ENCODE measurements around the gene TM4SF20.

TM4SF20 gene

GRCh38 chr2:227326783-227327182, 52.3 kb downstream of the TM4SF20 start:
- no peak overlapping the region for H3K27ac ChIP-seq (replicated peaks)
- no peak for DNase-seq (ENCODE audit: low read depth in 1 of 2, low spot score in 1 of 2)
- H3K4me3 ChIP-seq (replicated peaks; ENCODE audit: insufficient read depth, low read length), result no peak overlapping the region
- no peak for TF ChIP-seq SPI1 (IDR thresholded peaks at IDR 0.05; ENCODE audit: borderline replicate concordance, low read depth)
- no peak for TF ChIP-seq CTCF (IDR thresholded peaks at IDR 0.05; ENCODE audit: insufficient read depth, low read length)
- no peak for TF ChIP-seq REST (IDR thresholded peaks at IDR 0.05; ENCODE audit: insufficient replicate concordance, low read depth)
- TF ChIP-seq POLR2AphosphoS5 (IDR thresholded peaks at IDR 0.05; ENCODE audit: low read depth), result no peak
- TF ChIP-seq GABPA (IDR thresholded peaks at IDR 0.05; ENCODE audit: low read depth), result no peak
- no peaks in the 10 kb centered on the region for H3K27me3 ChIP-seq (ENCODE audit: insufficient read depth, poor library complexity, severe bottlenecking)

GRCh38 chr2:227325839-227326195, 53.3 kb downstream of the TM4SF20 start:
- H3K27me3 ChIP-seq (ENCODE audit: insufficient read depth, poor library complexity, severe bottlenecking), result no peaks in the 10 kb centered on the region
- H3K4me3 ChIP-seq (replicated peaks; ENCODE audit: insufficient read depth, low read length), result peak overlapping the region; percentile 96
- DNase-seq (ENCODE audit: low read depth in 1 of 2, low spot score in 1 of 2), result peak; percentile 20 to 24
- TF ChIP-seq POLR2AphosphoS5 (IDR thresholded peaks at IDR 0.05; ENCODE audit: low read depth), result no peak
- no peak for TF ChIP-seq CTCF (IDR thresholded peaks at IDR 0.05; ENCODE audit: insufficient read depth, low read length)
- TF ChIP-seq REST (IDR thresholded peaks at IDR 0.05; ENCODE audit: insufficient replicate concordance, low read depth), result no peak
- no peak for TF ChIP-seq SPI1 (IDR thresholded peaks at IDR 0.05; ENCODE audit: borderline replicate concordance, low read depth)
- no peak for TF ChIP-seq GABPA (IDR thresholded peaks at IDR 0.05; ENCODE audit: low read depth)
- H3K27ac ChIP-seq (replicated peaks), result peak overlapping the region; percentile 88

- Histone ChIP-seq H3K27me3 (ENCODE audit: insufficient read depth, poor library complexity, severe bottlenecking) (no peaks in the 10 kb centered on the region), H3K4me3 (replicated peaks; ENCODE audit: insufficient read depth, low read length) (peak within 1 kb of the TSS; percentile 96), H3K27ac (replicated peaks) (peak within 1 kb of the TSS; percentile 88)
- peak; percentile 85 to 94 for DNase-seq (ENCODE audit: low read depth in 1 of 2, low spot score in 1 of 2)
- TF ChIP-seq GABPA (IDR thresholded peaks at IDR 0.05; ENCODE audit: low read depth), result 0 out of 2 replicates have a peak, but pooled peaks have one; percentile 32
- no peak for TF ChIP-seq CTCF (IDR thresholded peaks at IDR 0.05; ENCODE audit: insufficient read depth, low read length)
- TF ChIP-seq POLR2AphosphoS5 (IDR thresholded peaks at IDR 0.05; ENCODE audit: low read depth), result peak; percentile 58
- no peak for TF ChIP-seq REST (IDR thresholded peaks at IDR 0.05; ENCODE audit: insufficient replicate concordance, low read depth)
- no peak for TF ChIP-seq SPI1 (IDR thresholded peaks at IDR 0.05; ENCODE audit: borderline replicate concordance, low read depth)
Measured at GRCh38 chr2:227324995-227325838, 53.9 kb downstream of the TM4SF20 start, which contains the start of gene MFF. TSS of gene MFF (plus strand) at chr2:227325251. CDS start at chr2:227330666, 5,415 bp downstream.
